Measurements from ENCODE around the gene MED13. TPM values are rescaled to one million over a fixed set of nuclear protein-coding genes. Genes with fewer than 3 reads are reported as not detected.

The MED13 gene
- total and polyA plus RNA-seq, 7 donors: 9.0 to 60.7 (median 46.0) TPM

GRCh38 chr17:61966191-61966590 lies 98.9 kb downstream of the MED13 start:
- peaks cover 15 to 95% (median 45%) of the 10 kb centered on the region in 4 donors for H3K36me3 ChIP-seq

GRCh38 chr17:61955619-61956018 lies 109.5 kb downstream of the MED13 start:
- Histone ChIP-seq H3K4me1 (no peaks in the 10 kb centered on the region), H3K9me3 (no peaks in the 10 kb centered on the region), H3K36me3 (peaks cover 24 to 94% (median 55%) of the 10 kb centered on the region in 4 donors), H3K4me3 (no peak overlapping the region), H3K27ac (no peak overlapping the region), H3K27me3 (no peaks in the 10 kb centered on the region)
- intact Hi-C loops (cut with DNase I): no loop called here
- no peak for DNase-seq
- 89 to 90% methylated on average over 4 of the region's 4 CpGs for WGBS, 2 donors
- no peak for TF ChIP-seq POLR2A (IDR thresholded peaks at IDR 0.05)
- TF ChIP-seq POLR2AphosphoS5 (IDR thresholded peaks at IDR 0.05): no peak
- no peak for TF ChIP-seq CTCF (IDR thresholded peaks at IDR 0.05)
- TF ChIP-seq EP300 (IDR thresholded peaks at IDR 0.05): no peak

More at GRCh38 chr17:61966191-61966590, 98.9 kb downstream of the MED13 start:
- H3K4me3 ChIP-seq: no peak overlapping the region
- no peak overlapping the region for H3K27ac ChIP-seq
- intact Hi-C loops (cut with DNase I): no loop called here
- DNase-seq: no peak
- H3K27me3 ChIP-seq: no peaks in the 10 kb centered on the region
- TF ChIP-seq CTCF (IDR thresholded peaks at IDR 0.05) (no peak), POLR2A (IDR thresholded peaks at IDR 0.05) (no peak), EP300 (IDR thresholded peaks at IDR 0.05) (no peak), POLR2AphosphoS5 (IDR thresholded peaks at IDR 0.05) (no peak)
- WGBS, 2 donors: 0 to 1% methylated on average over 1 of the region's 1 CpG
- H3K9me3 ChIP-seq: no peaks in the 10 kb centered on the region
- H3K4me1 ChIP-seq: no peaks in the 10 kb centered on the region

GRCh38 chr17:61947367-61948078 lies 117.6 kb downstream of the MED13 start:
- WGBS, 2 donors: 23 to 65% methylated on average over 3 of the region's 3 CpGs
- Histone ChIP-seq H3K9me3 (no peaks in the 10 kb centered on the region), H3K4me1 (no peaks in the 10 kb centered on the region), H3K36me3 (peaks cover 26 to 93% (median 47%) of the 10 kb centered on the region in 4 donors), H3K4me3 (no peak overlapping the region), H3K27ac (no peak overlapping the region), H3K27me3 (no peaks in the 10 kb centered on the region)
- TF ChIP-seq CTCF (IDR thresholded peaks at IDR 0.05) (no peak), POLR2AphosphoS5 (IDR thresholded peaks at IDR 0.05) (no peak), EP300 (IDR thresholded peaks at IDR 0.05) (no peak), POLR2A (IDR thresholded peaks at IDR 0.05) (no peak)
- intact Hi-C loops (cut with DNase I): no loop called here
- DNase-seq: no peak

GRCh38 chr17:61946359-61946758 lies 118.7 kb downstream of the MED13 start:
- TF ChIP-seq POLR2A (IDR thresholded peaks at IDR 0.05) (no peak), EP300 (IDR thresholded peaks at IDR 0.05) (no peak), POLR2AphosphoS5 (IDR thresholded peaks at IDR 0.05) (no peak), CTCF (IDR thresholded peaks at IDR 0.05) (no peak)
- Histone ChIP-seq H3K27me3 (no peaks in the 10 kb centered on the region), H3K9me3 (no peaks in the 10 kb centered on the region), H3K4me1 (no peaks in the 10 kb centered on the region), H3K4me3 (no peak overlapping the region), H3K36me3 (peaks cover 26 to 90% (median 36%) of the 10 kb centered on the region in 4 donors), H3K27ac (no peak overlapping the region)
- DNase-seq: no peak
- intact Hi-C loops (cut with DNase I): no loop called here
- 66 to 83% methylated on average over 2 of the region's 2 CpGs for WGBS, 2 donors

Measured in sigmoid colon (tissue), 7 donors.